ENCODE measurements around the gene CHMP4A.
"Not testable (repeated sequence)": the region's sequence is repeated elsewhere in the genome, so short reads cannot be mapped to it uniquely, and the experiment has no call there.

The CHMP4A gene

GRCh38 chr14:24246765-24247212 is 33.5 kb upstream of the CHMP4A start:
- DNase-seq = no peak

GRCh38 chr14:24245350-24245749 is 32.1 kb upstream of the CHMP4A start:
- DNase-seq = not testable (repeated sequence)

GRCh38 chr14:24243336-24243836 is 30.1 kb upstream of the CHMP4A start:
- no peak for DNase-seq

- DNase-seq = peak; percentile 96
Observed at GRCh38 chr14:24241829-24242443, 28.6 kb upstream of the CHMP4A start.

GRCh38 chr14:24240110-24240918 is 27.0 kb upstream of the CHMP4A start:
- DNase-seq = no peak

GRCh38 chr14:24238527-24239037 is 25.3 kb upstream of the CHMP4A start:
- no peak for DNase-seq

GRCh38 chr14:24238123-24238522 is 24.8 kb upstream of the CHMP4A start:
- DNase-seq = no peak

GRCh38 chr14:24237463-24237955 is 24.2 kb upstream of the CHMP4A start:
- no peak for DNase-seq

GRCh38 chr14:24236689-24237462 is 23.6 kb upstream of the CHMP4A start:
- no peak for DNase-seq

GRCh38 chr14:24235804-24236688 is 22.8 kb upstream of the CHMP4A start:
- DNase-seq = no peak

- no peak for DNase-seq
Observed at GRCh38 chr14:24234095-24235005, 21.1 kb upstream of the CHMP4A start.

- peak in 1 of 2 experiments; percentile 33 for DNase-seq
Observed at GRCh38 chr14:24233538-24233866, 20.2 kb upstream of the CHMP4A start.

- peak; percentile 92 for DNase-seq
Observed at GRCh38 chr14:24232645-24233537, 19.6 kb upstream of the CHMP4A start, which contains the start of gene GMPR2. GMPR2 (plus strand) TSS chr14:24232929; CDS start chr14:24233254, 325 bp downstream.

- peak; percentile 92 for DNase-seq
Observed at GRCh38 chr14:24232121-24232644, 18.9 kb upstream of the CHMP4A start, which contains the start of gene NEDD8. NEDD8 (minus strand) TSS chr14:24232367; CDS start chr14:24232267, 100 bp downstream.

- no peak for DNase-seq
Observed at GRCh38 chr14:24231263-24232120, 18.2 kb upstream of the CHMP4A start.

- no peak for DNase-seq
Observed at GRCh38 chr14:24228902-24229301, 15.6 kb upstream of the CHMP4A start.

- DNase-seq = no peak
Observed at GRCh38 chr14:24226473-24226872, 13.2 kb upstream of the CHMP4A start.

- DNase-seq = no peak
Observed at GRCh38 chr14:24224618-24225071, 11.4 kb upstream of the CHMP4A start.

Data from SHP77 (cell line).